Thyroid gland (tissue), 4 donors: ENCODE data around the gene FOXO6.

ENCODE experiments used
- CTCF ChIP-seq, 6 experiments: fragments of 200-600 bp in 3 of 6; fragments of 450-650 bp in 3 of 6; sonication (generic) in 3 of 6; IDR thresholded peaks; one replicate each; pipeline ENCODE4 v1.5.1; 2016 to 2019; ENCODE audit warnings: antibody characterized with exemption in 6 of 6, mild to moderate bottlenecking in 2 of 6, inconsistent platforms in 1 of 6, moderate library complexity in 1 of 6
- POLR2A ChIP-seq, 2 donors: fragments of 450-650 bp; IDR thresholded peaks; one replicate each; pipeline ENCODE4 v1.6.1; 2017; ENCODE audit warnings: antibody characterized with exemption in 2 of 2, mild to moderate bottlenecking in 2 of 2, moderate library complexity in 1 of 2

- TF ChIP-seq POLR2A (IDR thresholded peaks at IDR 0.05) (no peak), CTCF (IDR thresholded peaks at IDR 0.05) (no peak)
Measured at GRCh38 chr1:41412748-41413147, 51.5 kb downstream of the FOXO6 start.
